ENCODE data around the gene CCDC178.

CCDC178 gene

GRCh38 chr18:33107511-33107910 lies 333.0 kb downstream of the CCDC178 start:
- Histone ChIP-seq H3K36me3 (ENCODE audit: control insufficient read depth, low read length) (no peaks in the 10 kb centered on the region), H3K79me2 (ENCODE audit: control insufficient read depth, low read length) (no peaks in the 10 kb centered on the region), H3K9me3 (ENCODE audit: control insufficient read depth, insufficient read depth, low read length) (no peaks in the 10 kb centered on the region), H4K20me1 (ENCODE audit: control insufficient read depth, insufficient read depth, low read depth, low read length) (no peaks in the 10 kb centered on the region), H3K27me3 (ENCODE audit: control insufficient read depth, low read length) (no peaks in the 10 kb centered on the region), H3K4me1 (ENCODE audit: control insufficient read depth, low read length) (no peaks in the 10 kb centered on the region), H3K9me2 (replicated peaks; ENCODE audit: control insufficient read depth, low read length) (no peaks in the 10 kb centered on the region), H3K27ac (ENCODE audit: low read depth, low read length) (no peak overlapping the region), H3K4me3 (ENCODE audit: low read length) (no peak overlapping the region), H3K4me2 (ENCODE audit: low read length) (no peak overlapping the region), H3F3A (ENCODE audit: control insufficient read depth, insufficient read depth) (no peaks in the 10 kb centered on the region)
- TF ChIP-seq EZH2phosphoT487 (IDR thresholded peaks at IDR 0.05; ENCODE audit: borderline replicate concordance, low read length): no peak
- TF ChIP-seq CTCF (IDR thresholded peaks at IDR 0.05; ENCODE audit: low read depth, low read length, poor library complexity, severe bottlenecking): no peak

GRCh38 chr18:33101316-33101715 lies 339.2 kb downstream of the CCDC178 start:
- no peaks in the 10 kb centered on the region for H3K4me1 ChIP-seq (ENCODE audit: control insufficient read depth, low read length)
- no peaks in the 10 kb centered on the region for H3K9me2 ChIP-seq (replicated peaks; ENCODE audit: control insufficient read depth, low read length)
- H3K27me3 ChIP-seq (ENCODE audit: control insufficient read depth, low read length): no peaks in the 10 kb centered on the region
- H3K4me3 ChIP-seq (ENCODE audit: low read length): no peak overlapping the region
- no peaks in the 10 kb centered on the region for H3K79me2 ChIP-seq (ENCODE audit: control insufficient read depth, low read length)
- no peaks in the 10 kb centered on the region for H3K36me3 ChIP-seq (ENCODE audit: control insufficient read depth, low read length)
- H3K9me3 ChIP-seq (ENCODE audit: control insufficient read depth, insufficient read depth, low read length): no peaks in the 10 kb centered on the region
- no peak overlapping the region for H3K27ac ChIP-seq (ENCODE audit: low read depth, low read length)
- no peak for TF ChIP-seq CTCF (IDR thresholded peaks at IDR 0.05; ENCODE audit: low read depth, low read length, poor library complexity, severe bottlenecking)
- TF ChIP-seq EZH2phosphoT487 (IDR thresholded peaks at IDR 0.05; ENCODE audit: borderline replicate concordance, low read length): no peak
- no peak overlapping the region for H3K4me2 ChIP-seq (ENCODE audit: low read length)
- no peaks in the 10 kb centered on the region for H3F3A ChIP-seq (ENCODE audit: control insufficient read depth, insufficient read depth)
- no peaks in the 10 kb centered on the region for H4K20me1 ChIP-seq (ENCODE audit: control insufficient read depth, insufficient read depth, low read depth, low read length)

GRCh38 chr18:33099626-33100025 lies 340.9 kb downstream of the CCDC178 start:
- H4K20me1 ChIP-seq (ENCODE audit: control insufficient read depth, insufficient read depth, low read depth, low read length): no peaks in the 10 kb centered on the region
- no peak overlapping the region for H3K4me2 ChIP-seq (ENCODE audit: low read length)
- H3K4me3 ChIP-seq (ENCODE audit: low read length): no peak overlapping the region
- H3K79me2 ChIP-seq (ENCODE audit: control insufficient read depth, low read length): no peaks in the 10 kb centered on the region
- H3K4me1 ChIP-seq (ENCODE audit: control insufficient read depth, low read length): no peaks in the 10 kb centered on the region
- no peak overlapping the region for H3K27ac ChIP-seq (ENCODE audit: low read depth, low read length)
- H3F3A ChIP-seq (ENCODE audit: control insufficient read depth, insufficient read depth): no peaks in the 10 kb centered on the region
- no peaks in the 10 kb centered on the region for H3K27me3 ChIP-seq (ENCODE audit: control insufficient read depth, low read length)
- TF ChIP-seq CTCF (IDR thresholded peaks at IDR 0.05; ENCODE audit: low read depth, low read length, poor library complexity, severe bottlenecking): no peak
- no peak for TF ChIP-seq EZH2phosphoT487 (IDR thresholded peaks at IDR 0.05; ENCODE audit: borderline replicate concordance, low read length)
- no peaks in the 10 kb centered on the region for H3K9me3 ChIP-seq (ENCODE audit: control insufficient read depth, insufficient read depth, low read length)
- no peaks in the 10 kb centered on the region for H3K9me2 ChIP-seq (replicated peaks; ENCODE audit: control insufficient read depth, low read length)
- H3K36me3 ChIP-seq (ENCODE audit: control insufficient read depth, low read length): no peaks in the 10 kb centered on the region

GRCh38 chr18:33097126-33097525 lies 343.4 kb downstream of the CCDC178 start:
- H3K4me3 ChIP-seq (ENCODE audit: low read length): no peak overlapping the region
- H3K79me2 ChIP-seq (ENCODE audit: control insufficient read depth, low read length): no peaks in the 10 kb centered on the region
- H3K27ac ChIP-seq (ENCODE audit: low read depth, low read length): no peak overlapping the region
- TF ChIP-seq CTCF (IDR thresholded peaks at IDR 0.05; ENCODE audit: low read depth, low read length, poor library complexity, severe bottlenecking) (no peak), EZH2phosphoT487 (IDR thresholded peaks at IDR 0.05; ENCODE audit: borderline replicate concordance, low read length) (no peak)
- H3K27me3 ChIP-seq (ENCODE audit: control insufficient read depth, low read length): no peaks in the 10 kb centered on the region
- H3K9me3 ChIP-seq (ENCODE audit: control insufficient read depth, insufficient read depth, low read length): no peaks in the 10 kb centered on the region
- no peak overlapping the region for H3K4me2 ChIP-seq (ENCODE audit: low read length)
- H3K9me2 ChIP-seq (replicated peaks; ENCODE audit: control insufficient read depth, low read length): no peaks in the 10 kb centered on the region
- no peaks in the 10 kb centered on the region for H3K4me1 ChIP-seq (ENCODE audit: control insufficient read depth, low read length)
- no peaks in the 10 kb centered on the region for H4K20me1 ChIP-seq (ENCODE audit: control insufficient read depth, insufficient read depth, low read depth, low read length)
- H3K36me3 ChIP-seq (ENCODE audit: control insufficient read depth, low read length): no peaks in the 10 kb centered on the region
- no peaks in the 10 kb centered on the region for H3F3A ChIP-seq (ENCODE audit: control insufficient read depth, insufficient read depth)
